ENCODE measurements around the gene TMEM256.

- no peak for TF ChIP-seq EZH2phosphoT487 (conservative IDR thresholded peaks at IDR 0.05; ENCODE audit: low read length)
- TF ChIP-seq, protein P1, sequence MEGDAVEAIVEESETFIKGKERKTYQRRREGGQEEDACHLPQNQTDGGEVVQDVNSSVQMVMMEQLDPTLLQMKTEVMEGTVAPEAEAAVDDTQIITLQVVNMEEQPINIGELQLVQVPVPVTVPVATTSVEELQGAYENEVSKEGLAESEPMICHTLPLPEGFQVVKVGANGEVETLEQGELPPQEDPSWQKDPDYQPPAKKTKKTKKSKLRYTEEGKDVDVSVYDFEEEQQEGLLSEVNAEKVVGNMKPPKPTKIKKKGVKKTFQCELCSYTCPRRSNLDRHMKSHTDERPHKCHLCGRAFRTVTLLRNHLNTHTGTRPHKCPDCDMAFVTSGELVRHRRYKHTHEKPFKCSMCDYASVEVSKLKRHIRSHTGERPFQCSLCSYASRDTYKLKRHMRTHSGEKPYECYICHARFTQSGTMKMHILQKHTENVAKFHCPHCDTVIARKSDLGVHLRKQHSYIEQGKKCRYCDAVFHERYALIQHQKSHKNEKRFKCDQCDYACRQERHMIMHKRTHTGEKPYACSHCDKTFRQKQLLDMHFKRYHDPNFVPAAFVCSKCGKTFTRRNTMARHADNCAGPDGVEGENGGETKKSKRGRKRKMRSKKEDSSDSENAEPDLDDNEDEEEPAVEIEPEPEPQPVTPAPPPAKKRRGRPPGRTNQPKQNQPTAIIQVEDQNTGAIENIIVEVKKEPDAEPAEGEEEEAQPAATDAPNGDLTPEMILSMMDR (IDR thresholded peaks at IDR 0.05; ENCODE audit: insufficient read depth, low read length, poor library complexity, severe bottlenecking), result no peak
These were observed 41.1 kb upstream of the TMEM256 start, which contains the start of gene CHRNB1 for GRCh38 chr17:7444682-7445618.

Measured in SU-DHL-6 (cell line).